Hepatocyte (in vitro differentiated cells): ENCODE results near the gene LRBA. TPM values are rescaled to one million over a fixed set of nuclear protein-coding genes. Genes with fewer than 3 reads are reported as not detected.
"Not testable (repeated sequence)": the region's sequence is repeated elsewhere in the genome, so short reads cannot be mapped to it uniquely, and the experiment has no call there.

ENCODE experiments used
- DNase-seq: peaks from one replicate; pipeline ENCODE4 v3.0.0-alpha.2; 2016; ENCODE audit warnings: low spot score
- H2AFZ ChIP-seq: fragments of 200-600 bp; sonication (generic); 2 replicates; pipeline ENCODE4 v1.6.0; 2016; ENCODE audit warnings: antibody characterized with exemption, mild to moderate bottlenecking
- H3K27ac ChIP-seq: fragments of 200-600 bp; sonication (generic); 2 replicates; pipeline ENCODE4 v1.5.1; 2016; ENCODE audit warnings: mild to moderate bottlenecking
- H3K27me3 ChIP-seq: fragments of 200-600 bp; sonication (generic); 2 replicates; pipeline ENCODE4 v1.6.1; 2016
- H3K36me3 ChIP-seq: fragments of 200-600 bp; sonication (generic); replicated peaks from 2 replicates; pipeline ENCODE4 v1.5.1; 2016; ENCODE audit warnings: low read depth; ENCODE audit not compliant: insufficient read depth
- H3K4me1 ChIP-seq: fragments of 200-600 bp; sonication (generic); 2 replicates; pipeline ENCODE4 v1.5.1; 2016; ENCODE audit warnings: mild to moderate bottlenecking, moderate library complexity; ENCODE audit not compliant: insufficient read depth
- H3K4me2 ChIP-seq: fragments of 200-600 bp; sonication (generic); 2 replicates; pipeline ENCODE4 v1.6.0; 2016
- H3K4me3 ChIP-seq: fragments of 200-600 bp; sonication (generic); 2 replicates; pipeline ENCODE4 v1.5.1; 2016; ENCODE audit warnings: mild to moderate bottlenecking
- H3K79me2 ChIP-seq: fragments of 200-600 bp; sonication (generic); 2 replicates; pipeline ENCODE4 v1.6.0; 2017; ENCODE audit warnings: mild to moderate bottlenecking
- H3K9me2 ChIP-seq: fragments of 200-600 bp; sonication (generic); replicated peaks from 2 replicates; pipeline ENCODE4 v1.6.0; 2017; ENCODE audit warnings: mild to moderate bottlenecking; ENCODE audit not compliant: insufficient read depth
- H3K9me3 ChIP-seq: fragments of 200-600 bp; sonication (generic); 2 replicates; pipeline ENCODE4 v1.5.1; 2016; ENCODE audit warnings: low read depth, mild to moderate bottlenecking
- H4K20me1 ChIP-seq: fragments of 200-600 bp; sonication (generic); 2 replicates; pipeline ENCODE4 v1.6.0; 2016; ENCODE audit warnings: mild to moderate bottlenecking; ENCODE audit not compliant: insufficient read depth, poor library complexity, severe bottlenecking
- CTCF ChIP-seq: fragments of 200-600 bp; sonication (generic); IDR thresholded peaks from 2 replicates; pipeline ENCODE4 v1.5.1; 2016; ENCODE audit warnings: antibody characterized with exemption, mild to moderate bottlenecking; ENCODE audit not compliant: poor library complexity
- EZH2 ChIP-seq: fragments of 200-600 bp; sonication (generic); IDR thresholded peaks from 2 replicates; pipeline ENCODE4 v1.6.1; 2016; ENCODE audit warnings: antibody characterized with exemption, mild to moderate bottlenecking, borderline replicate concordance
- EZH2phosphoT487 ChIP-seq: fragments of 200-600 bp; sonication (generic); IDR thresholded peaks from one replicate; pipeline ENCODE4 v1.6.1; 2018; ENCODE audit warnings: antibody characterized with exemption, mild to moderate bottlenecking, low read depth, moderate library complexity; ENCODE audit not compliant: unreplicated experiment, severe bottlenecking
- WGBS: methylation state at CpG from one replicate; pipeline ENCODE4 v1.1.6; 2016; ENCODE audit warnings: low lambda C conversion rate; ENCODE audit errors: missing lambda C conversion rate; 5-methylcytosine and 5-hydroxymethylcytosine counted together
- polyA plus RNA-seq: library from polyadenylated mRNA; unstranded; fragments of >200 nt; fragmentation: Nextera tagmentation; extraction: Ambion mirVana; gene quantifications from 2 replicates; pipeline ENCODE4 v1.2.1, GENCODE V29; 2016
- total RNA-seq: library from RNA; depleted of rRNA; stranded (reverse); fragments of >200 nt; gene quantifications from 2 replicates; pipeline ENCODE4 v1.2.3, GENCODE V29; 2014

The LRBA gene
- total and polyA plus RNA-seq, 2 experiments from 2014 or later = 14.1 to 69.4 TPM

GRCh38 chr4:150970685-150971151, 44.4 kb downstream of the LRBA start:
- no peak overlapping the region for H3K27ac ChIP-seq

GRCh38 chr4:150964754-150965153, 50.3 kb downstream of the LRBA start:
- Histone ChIP-seq H3K27ac (no peak overlapping the region), H3K4me3 (no peak overlapping the region), H3K36me3 (no peaks in the 10 kb centered on the region), H2AFZ (no peak overlapping the region), H3K4me2 (no peak overlapping the region), H3K27me3 (no peaks in the 10 kb centered on the region), H3K9me2 (no peaks in the 10 kb centered on the region), H3K4me1 (no peaks in the 10 kb centered on the region), H3K79me2 (peaks cover 69% of the 10 kb centered on the region), H4K20me1 (no peaks in the 10 kb centered on the region), H3K9me3 (no peaks in the 10 kb centered on the region)
- TF ChIP-seq CTCF = no peak
- DNase-seq = no peak

More at GRCh38 chr4:150970685-150971151, 44.4 kb downstream of the LRBA start:
- no peak overlapping the region for H3K4me3 ChIP-seq
- H3K4me2 ChIP-seq = no peak overlapping the region
- H3K4me1 ChIP-seq = peaks cover 9% of the 10 kb centered on the region
- H3K79me2 ChIP-seq = peaks cover 79% of the 10 kb centered on the region
- H3K9me3 ChIP-seq = no peaks in the 10 kb centered on the region
- TF ChIP-seq EZH2phosphoT487 (no peak), CTCF (no peak), EZH2 (no peak)
- H2AFZ ChIP-seq = no peak overlapping the region
- H3K27me3 ChIP-seq = no peaks in the 10 kb centered on the region
- no peaks in the 10 kb centered on the region for H4K20me1 ChIP-seq
- no peaks in the 10 kb centered on the region for H3K9me2 ChIP-seq
- H3K36me3 ChIP-seq = no peaks in the 10 kb centered on the region
- 90% methylated on average over 2 of the region's 2 CpGs for WGBS
- DNase-seq = no peak

GRCh38 chr4:150963602-150964345, 51.3 kb downstream of the LRBA start:
- not testable (repeated sequence) for H4K20me1 ChIP-seq, H3K4me1 ChIP-seq, H3K4me2 ChIP-seq, H3K36me3 ChIP-seq, H3K27ac ChIP-seq, H2AFZ ChIP-seq, H3K9me3 ChIP-seq, DNase-seq, H3K4me3 ChIP-seq, H3K27me3 ChIP-seq, H3K9me2 ChIP-seq
- peaks cover 69% of the 10 kb centered on the region for H3K79me2 ChIP-seq
- 100% methylated on average over 10 of the region's 47 CpGs for WGBS

GRCh38 chr4:150962245-150962644, 52.8 kb downstream of the LRBA start:
- Histone ChIP-seq H3K4me1 (no peaks in the 10 kb centered on the region), H2AFZ (no peak overlapping the region), H3K9me2 (no peaks in the 10 kb centered on the region), H3K36me3 (no peaks in the 10 kb centered on the region), H3K27ac (no peak overlapping the region), H3K79me2 (peaks cover 75% of the 10 kb centered on the region), H4K20me1 (no peaks in the 10 kb centered on the region), H3K4me2 (no peak overlapping the region), H3K9me3 (no peaks in the 10 kb centered on the region), H3K27me3 (no peaks in the 10 kb centered on the region), H3K4me3 (no peak overlapping the region)
- DNase-seq = no peak
- 79% methylated on average over 1 of the region's 1 CpG for WGBS
- TF ChIP-seq EZH2phosphoT487 = no peak
- TF ChIP-seq CTCF = no peak
- TF ChIP-seq EZH2 = no peak
